Endothelial cell of umbilical vein (primary cell): Measurements from ENCODE around the gene TEC. TPM values are rescaled to one million over a fixed set of nuclear protein-coding genes. Genes with fewer than 3 reads are reported as not detected.

Experiments
- BruUV-seq: library from RNA; stranded (reverse); fragments of 400-500 nt; replicated peaks from 2 replicates; lab custom pipeline; 2021; lab: Mats Ljungman, UMichigan
- CTCF ChIA-PET: fragments of 300-600, 350-600 bp; sonication (Branson Sonifier 250); formaldehyde crosslinking; loops from one replicate; lab custom pipeline; 2021; ENCODE audit warnings: antibody characterized with exemption, inconsistent platforms; lab: Charles Lee
- POLR2A ChIA-PET: fragments of 300-600, 350-600 bp; sonication (Branson Sonifier 250); formaldehyde crosslinking; loops from one replicate; lab custom pipeline; 2021; ENCODE audit warnings: antibody characterized with exemption, inconsistent platforms; lab: Charles Lee
- DNase-seq: peaks from one replicate; pipeline ENCODE4 v3.0.0-alpha.2; 2011; ENCODE audit warnings: low read depth, low spot score
- FAIRE-seq: peaks from 2 replicates; lab custom pipeline; 2011; peaks lifted over from hg19 to GRCh38; lab: Jason Lieb, UNC
- H2AFZ ChIP-seq: 2 replicates; pipeline ENCODE4 v1.6.0; 2012; ENCODE audit warnings: low read depth, low read length, control low read depth, inconsistent platforms
- H3K27ac ChIP-seq: 2 replicates; pipeline ENCODE4 v1.5.1; 2011; ENCODE audit warnings: low read depth, mild to moderate bottlenecking, control low read depth, low read length, moderate library complexity; ENCODE audit not compliant: insufficient read depth
- H3K27me3 ChIP-seq, 2 experiments: 2 replicates each; pipeline versions ENCODE4 v1.6.0 to v1.6.1; 2011; ENCODE audit warnings: low read length in 2 of 2, mixed read lengths in 1 of 2; ENCODE audit not compliant: control insufficient read depth in 2 of 2, insufficient read depth in 2 of 2
- H3K36me3 ChIP-seq, 2 experiments: 2 replicates in 1 of 2; 3 replicates in 1 of 2; pipeline ENCODE4 v1.5.1; 2011; ENCODE audit warnings: low read length in 2 of 2, mild to moderate bottlenecking in 1 of 2, moderate library complexity in 1 of 2; ENCODE audit not compliant: control insufficient read depth in 2 of 2, insufficient read depth in 2 of 2; ENCODE audit errors: extremely low read depth in 1 of 2
- H3K4me1 ChIP-seq: 3 replicates; pipeline ENCODE4 v1.5.1; 2011; ENCODE audit warnings: mild to moderate bottlenecking, low read length; ENCODE audit not compliant: control insufficient read depth, insufficient read depth; ENCODE audit errors: extremely low read depth
- H3K4me2 ChIP-seq: 2 replicates; pipeline ENCODE4 v1.6.1; 2011; ENCODE audit warnings: low read length, control low read depth, mixed read lengths; ENCODE audit not compliant: insufficient read depth
- H3K4me3 ChIP-seq, 3 experiments: fragments of 200-600 bp in 1 of 3; sonication (generic), shearing (Covaris generic) in 1 of 3; replicated peaks in 1 of 3; 2 replicates each; pipeline ENCODE4 v1.5.1; 2011 to 2016; ENCODE audit warnings: control low read depth in 3 of 3, low read length in 3 of 3, mild to moderate bottlenecking in 2 of 3, inconsistent platforms in 1 of 3, low read depth in 1 of 3, moderate library complexity in 1 of 3; ENCODE audit not compliant: insufficient read depth in 1 of 3
- H3K79me2 ChIP-seq: 2 replicates; pipeline ENCODE4 v1.6.0; 2012; ENCODE audit warnings: low read length, inconsistent platforms; ENCODE audit not compliant: control insufficient read depth, insufficient read depth
- H3K9ac ChIP-seq: replicated peaks from 2 replicates; pipeline ENCODE3; 2011; ENCODE audit warnings: low read length, control low read depth; ENCODE audit not compliant: insufficient read depth; ENCODE audit errors: extremely low read depth
- H3K9me1 ChIP-seq: replicated peaks from 3 replicates; pipeline ENCODE4 v1.6.0; 2011; ENCODE audit warnings: mild to moderate bottlenecking, low read length; ENCODE audit not compliant: control insufficient read depth, insufficient read depth; ENCODE audit errors: extremely low read depth
- H3K9me3 ChIP-seq: replicated peaks from 2 replicates; pipeline ENCODE4 v1.5.1; 2012; ENCODE audit warnings: low read length, inconsistent platforms; ENCODE audit not compliant: control insufficient read depth, insufficient read depth
- H4K20me1 ChIP-seq: replicated peaks from 2 replicates; pipeline ENCODE3; 2011; ENCODE audit warnings: mild to moderate bottlenecking, low read length; ENCODE audit not compliant: control insufficient read depth, insufficient read depth; ENCODE audit errors: extremely low read depth
- CTCF ChIP-seq, 2 donors: IDR thresholded peaks; 1 replicate in 1 of 2; 2 replicates in 1 of 2; pipeline ENCODE4 v1.5.1; 2011; ENCODE audit warnings: low read length in 2 of 2, mild to moderate bottlenecking in 2 of 2, moderate library complexity in 2 of 2, control low read depth in 1 of 2, inconsistent platforms in 1 of 2, low read depth in 1 of 2; ENCODE audit not compliant: insufficient read depth in 1 of 2; ENCODE audit errors: extremely low read depth in 1 of 2
- EZH2 ChIP-seq: IDR thresholded peaks from 2 replicates; pipeline ENCODE4 v1.6.1; 2012; ENCODE audit warnings: borderline replicate concordance, low read depth, mild to moderate bottlenecking, moderate library complexity, low read length, inconsistent platforms; ENCODE audit not compliant: severe bottlenecking
- FOS ChIP-seq: IDR thresholded peaks from 2 replicates; pipeline ENCODE4 v1.6.1; 2011; ENCODE audit warnings: mild to moderate bottlenecking, low read length, moderate library complexity, borderline replicate concordance; ENCODE audit not compliant: insufficient read depth
- GATA2 ChIP-seq: IDR thresholded peaks from 2 replicates; pipeline ENCODE4 v1.7.0; 2011; ENCODE audit warnings: low read depth, mild to moderate bottlenecking, moderate library complexity, mixed read lengths, low read length; ENCODE audit not compliant: insufficient read length, insufficient read depth
- JUN ChIP-seq: IDR thresholded peaks from 2 replicates; pipeline ENCODE4 v1.6.1; 2011; ENCODE audit warnings: borderline replicate concordance, low read depth; ENCODE audit not compliant: insufficient read length, insufficient read depth
- MYC ChIP-seq: IDR thresholded peaks from one replicate; pipeline ENCODE4 v1.6.1; 2011; ENCODE audit warnings: mild to moderate bottlenecking, low read depth, low read length
- POLR2A ChIP-seq: IDR thresholded peaks from 2 replicates; pipeline ENCODE4 v1.6.1; 2012; ENCODE audit warnings: low read depth, mild to moderate bottlenecking, control low read depth, low read length
- POLR2AphosphoS5 ChIP-seq: IDR thresholded peaks from 2 replicates; pipeline ENCODE4 v1.6.1; 2012; ENCODE audit warnings: low read depth, mild to moderate bottlenecking, control low read depth, low read length, moderate library complexity; ENCODE audit not compliant: insufficient read depth
- dilution Hi-C: fragments of 300-500 bp; cut with MboI; formaldehyde crosslinking; loops from one replicate; pipeline ENCODE4 v1.15.0; 2019; ENCODE audit warnings: low sequenced_read_pairs; ENCODE audit not compliant: extremely low pct_ligation_motif_present
- intact Hi-C: fragments of 100-400 bp; cut with micrococcal nuclease; formaldehyde crosslinking; loops from one replicate; pipeline ENCODE4 v1.10.0; 2022
- polyA plus RNA-seq, 4 experiments: library from polyadenylated mRNA; depleted of rRNA in 3 of 4; stranded (reverse) in 3 of 4; unstranded in 1 of 4; fragments of >200 nt; gene quantifications; 2 replicates each; pipeline versions ENCODE4 v1.2.1 to v1.2.3, GENCODE V29; 2011 to 2012; ENCODE audit warnings: missing spikeins in 1 of 4
- total RNA-seq: library from RNA; stranded (reverse); gene quantifications from 2 replicates; pipeline ENCODE4 v1.2.3, GENCODE V29; 2021
- TF ChIP-seq, protein P1 (sequence below): IDR thresholded peaks from 2 replicates; pipeline ENCODE4 v1.6.1; 2011; ENCODE audit not compliant: insufficient read depth, insufficient read length

Gene TEC
- total and polyA plus RNA-seq, 2 donors (not counting 3 experiments of a cell fraction or from before 2014, with no cell fraction given): 0.08 to 0.86 TPM

DNA sequence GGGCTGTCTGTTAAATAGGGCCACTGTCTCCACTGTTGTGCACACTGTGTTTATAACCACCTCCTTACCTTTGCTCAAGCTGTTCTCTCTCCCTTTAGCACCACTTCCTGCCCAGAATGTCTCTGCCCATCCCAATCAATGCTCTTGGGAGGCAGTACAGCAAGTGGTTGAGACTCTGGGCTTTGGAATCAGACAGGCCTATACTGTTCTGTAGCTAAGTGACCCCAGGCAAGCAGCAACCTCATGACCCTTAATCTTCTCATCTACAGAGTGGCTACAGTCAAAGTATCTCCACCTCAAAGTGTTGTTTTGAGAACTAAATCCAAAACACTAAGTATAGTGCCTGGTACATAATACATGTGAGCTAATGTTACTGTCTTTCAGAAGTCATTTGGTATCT lies 131.8 kb downstream of the TEC start:
- Histone ChIP-seq H3K9me1 (no peaks in the 10 kb centered on the region), H3K27ac (no peak overlapping the region), H3K27me3 (no peaks in the 10 kb centered on the region), H2AFZ (no peak overlapping the region), H4K20me1 (no peaks in the 10 kb centered on the region), H3K4me1 (peaks cover 12% of the 10 kb centered on the region), H3K9ac (no peak overlapping the region), H3K79me2 (no peaks in the 10 kb centered on the region), H3K4me2 (no peak overlapping the region), H3K9me3 (no peaks in the 10 kb centered on the region), H3K36me3 (no peaks in the 10 kb centered on the region), H3K4me3 (no peak overlapping the region)
- DNase-seq: no peak
- ChIA-PET CTCF (interaction anchor here (2.3 to 4.0 kb wide), 3 partner anchors 10 to 104 kb away, joined by 10 to 58 read pairs (median 16); no protein-coding TSS in a partner anchor), POLR2A (no interaction called here)
- intact Hi-C loops: no loop called here
- BruUV-seq: no TSS peak
- dilution Hi-C loops: no loop called here
- no peak for FAIRE-seq
- no peak for TF ChIP-seq EZH2
- TF ChIP-seq CTCF (IDR thresholded peaks at IDR 0.05; ENCODE audit: extremely low read depth in 1 of 2, insufficient read depth in 1 of 2, low read depth in 1 of 2, low read length in 2 of 2): no peak
- TF ChIP-seq JUN: no peak
- no peak for TF ChIP-seq POLR2AphosphoS5
- no peak for TF ChIP-seq POLR2A
- TF ChIP-seq, protein P1, sequence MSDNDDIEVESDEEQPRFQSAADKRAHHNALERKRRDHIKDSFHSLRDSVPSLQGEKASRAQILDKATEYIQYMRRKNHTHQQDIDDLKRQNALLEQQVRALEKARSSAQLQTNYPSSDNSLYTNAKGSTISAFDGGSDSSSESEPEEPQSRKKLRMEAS: no peak
- TF ChIP-seq GATA2: no peak
- TF ChIP-seq FOS: no peak
- no peak for TF ChIP-seq MYC
